ENCODE data around the gene FLRT1.

FLRT1 gene

GRCh38 chr11:64069401-64070313, 33.9 kb downstream of the FLRT1 start:
- no peak for DNase-seq

GRCh38 chr11:64070314-64070681, 34.6 kb downstream of the FLRT1 start:
- no peak for DNase-seq

GRCh38 chr11:64071849-64072248, 36.1 kb downstream of the FLRT1 start:
- DNase-seq, result no peak

- DNase-seq, result no peak
Measured at GRCh38 chr11:64072403-64072802, 36.7 kb downstream of the FLRT1 start.

- DNase-seq, result no peak
Measured at GRCh38 chr11:64072871-64073270, 37.1 kb downstream of the FLRT1 start.

- DNase-seq, result no peak
Measured at GRCh38 chr11:64073542-64073941, 37.8 kb downstream of the FLRT1 start.

GRCh38 chr11:64074239-64074638, 38.5 kb downstream of the FLRT1 start:
- peak in 1 of 2 donors; percentile 12 for DNase-seq

GRCh38 chr11:64076758-64077157, 41.0 kb downstream of the FLRT1 start:
- DNase-seq, result no peak

GRCh38 chr11:64077607-64078006, 41.9 kb downstream of the FLRT1 start:
- no peak for DNase-seq

GRCh38 chr11:64078284-64078683, 42.6 kb downstream of the FLRT1 start:
- no peak for DNase-seq

- no peak for DNase-seq
Measured at GRCh38 chr11:64078905-64079304, 43.2 kb downstream of the FLRT1 start.

- no peak for DNase-seq
Measured at GRCh38 chr11:64080390-64080789, 44.7 kb downstream of the FLRT1 start.

- DNase-seq, result no peak
Measured at GRCh38 chr11:64081745-64082442, 46.2 kb downstream of the FLRT1 start.

- DNase-seq, result no peak
Measured at GRCh38 chr11:64083398-64084080, 47.8 kb downstream of the FLRT1 start.

- DNase-seq, result no peak
Measured at GRCh38 chr11:64084146-64084950, 48.6 kb downstream of the FLRT1 start.

GRCh38 chr11:64084951-64085710, 49.4 kb downstream of the FLRT1 start:
- DNase-seq, result no peak
